Ishikawa (cell line): ENCODE measurements around the gene ZNF416.
A peak's percentile ranks its signal among the peaks of the same experiment; 100 is the strongest.

Experiments used
- CEBPB ChIP-seq: IDR thresholded peaks from 2 replicates; pipeline ENCODE4 v1.6.1; 2012
- EGR1 ChIP-seq: IDR thresholded peaks from 2 replicates; pipeline ENCODE4 v1.6.1; 2012
- EP300 ChIP-seq: IDR thresholded peaks from 2 replicates; pipeline ENCODE4 v1.6.1; 2012; ENCODE audit warnings: borderline replicate concordance
- NFIC ChIP-seq: IDR thresholded peaks from 2 replicates; pipeline ENCODE4 v1.6.1; 2012
- RAD21 ChIP-seq: IDR thresholded peaks from 2 replicates; pipeline ENCODE4 v1.6.1; 2012; ENCODE audit warnings: low read depth
- TAF1 ChIP-seq: IDR thresholded peaks from 2 replicates; pipeline ENCODE4 v1.6.1; 2012; ENCODE audit warnings: low read depth, mild to moderate bottlenecking
- TCF12 ChIP-seq: IDR thresholded peaks from 2 replicates; pipeline ENCODE4 v1.6.1; 2012; ENCODE audit warnings: low read depth
- TEAD4 ChIP-seq: IDR thresholded peaks from 2 replicates; pipeline ENCODE4 v1.6.1; 2012
- YY1 ChIP-seq: IDR thresholded peaks from 2 replicates; pipeline ENCODE4 v1.6.1; 2012; ENCODE audit warnings: low read depth
- TF ChIP-seq, protein P1 (sequence below): IDR thresholded peaks from 2 replicates; pipeline ENCODE4 v1.6.1; 2012; ENCODE audit warnings: low read depth, mild to moderate bottlenecking
- TF ChIP-seq, protein P2 (sequence below): IDR thresholded peaks from 2 replicates; pipeline ENCODE4 v1.6.1; 2012

DNA sequence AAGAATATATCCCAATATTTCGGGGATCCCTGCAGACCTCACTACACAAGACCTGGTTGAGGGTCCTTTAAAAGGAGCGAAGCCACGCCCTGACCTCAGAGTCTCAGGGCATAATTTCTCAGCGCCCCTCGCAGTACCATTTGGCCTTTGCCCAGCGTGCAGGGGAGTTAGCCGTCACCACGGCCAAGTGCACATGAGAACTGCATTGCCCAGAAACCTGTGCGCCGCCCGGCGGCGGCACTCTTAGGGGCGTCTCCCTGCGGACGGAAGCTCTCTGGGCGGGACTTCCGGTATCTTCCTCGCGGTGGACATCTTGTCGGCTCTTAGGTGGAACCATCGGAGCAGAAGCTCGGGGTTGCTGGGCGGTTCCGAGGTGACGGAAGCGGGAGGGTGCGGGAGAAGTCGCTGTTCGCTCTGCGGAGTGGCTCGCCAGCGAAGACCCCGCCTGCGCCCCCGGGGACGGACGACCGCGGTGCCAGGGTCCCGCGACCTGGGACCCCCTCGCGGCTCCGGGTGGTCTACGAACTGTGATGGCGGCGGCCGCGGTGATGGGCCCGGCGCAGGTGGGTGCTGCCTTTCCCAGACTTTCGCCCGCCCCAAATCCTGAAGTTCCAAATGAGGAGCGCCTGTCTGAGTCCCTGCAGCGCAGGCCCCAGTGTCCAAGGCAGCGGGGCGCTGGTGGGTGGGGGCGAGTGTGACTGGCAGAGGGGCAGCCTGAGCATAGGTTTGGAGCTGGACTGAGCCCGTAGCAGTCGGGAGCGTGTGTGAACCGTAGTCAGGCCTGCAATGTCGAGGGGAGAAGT lies 35.4 kb upstream of the ZNF416 start, which contains the start of gene ZNF134:
- no peak for TF ChIP-seq EP300
- no peak for TF ChIP-seq RAD21
- TF ChIP-seq EGR1 = 0 out of 2 replicates have a peak, but pooled peaks have one; percentile 18
- TF ChIP-seq, protein P1, sequence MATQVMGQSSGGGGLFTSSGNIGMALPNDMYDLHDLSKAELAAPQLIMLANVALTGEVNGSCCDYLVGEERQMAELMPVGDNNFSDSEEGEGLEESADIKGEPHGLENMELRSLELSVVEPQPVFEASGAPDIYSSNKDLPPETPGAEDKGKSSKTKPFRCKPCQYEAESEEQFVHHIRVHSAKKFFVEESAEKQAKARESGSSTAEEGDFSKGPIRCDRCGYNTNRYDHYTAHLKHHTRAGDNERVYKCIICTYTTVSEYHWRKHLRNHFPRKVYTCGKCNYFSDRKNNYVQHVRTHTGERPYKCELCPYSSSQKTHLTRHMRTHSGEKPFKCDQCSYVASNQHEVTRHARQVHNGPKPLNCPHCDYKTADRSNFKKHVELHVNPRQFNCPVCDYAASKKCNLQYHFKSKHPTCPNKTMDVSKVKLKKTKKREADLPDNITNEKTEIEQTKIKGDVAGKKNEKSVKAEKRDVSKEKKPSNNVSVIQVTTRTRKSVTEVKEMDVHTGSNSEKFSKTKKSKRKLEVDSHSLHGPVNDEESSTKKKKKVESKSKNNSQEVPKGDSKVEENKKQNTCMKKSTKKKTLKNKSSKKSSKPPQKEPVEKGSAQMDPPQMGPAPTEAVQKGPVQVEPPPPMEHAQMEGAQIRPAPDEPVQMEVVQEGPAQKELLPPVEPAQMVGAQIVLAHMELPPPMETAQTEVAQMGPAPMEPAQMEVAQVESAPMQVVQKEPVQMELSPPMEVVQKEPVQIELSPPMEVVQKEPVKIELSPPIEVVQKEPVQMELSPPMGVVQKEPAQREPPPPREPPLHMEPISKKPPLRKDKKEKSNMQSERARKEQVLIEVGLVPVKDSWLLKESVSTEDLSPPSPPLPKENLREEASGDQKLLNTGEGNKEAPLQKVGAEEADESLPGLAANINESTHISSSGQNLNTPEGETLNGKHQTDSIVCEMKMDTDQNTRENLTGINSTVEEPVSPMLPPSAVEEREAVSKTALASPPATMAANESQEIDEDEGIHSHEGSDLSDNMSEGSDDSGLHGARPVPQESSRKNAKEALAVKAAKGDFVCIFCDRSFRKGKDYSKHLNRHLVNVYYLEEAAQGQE = no peak
- peak; percentile 25; the same call in 1 of the 2 replicates for TF ChIP-seq NFIC
- TF ChIP-seq, protein P2, sequence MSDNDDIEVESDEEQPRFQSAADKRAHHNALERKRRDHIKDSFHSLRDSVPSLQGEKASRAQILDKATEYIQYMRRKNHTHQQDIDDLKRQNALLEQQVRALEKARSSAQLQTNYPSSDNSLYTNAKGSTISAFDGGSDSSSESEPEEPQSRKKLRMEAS = peak; percentile 45; the same call in 1 of the 2 replicates
- TF ChIP-seq CEBPB = no peak
- peak; percentile 68 for TF ChIP-seq TAF1
- peak; percentile 88 for TF ChIP-seq YY1
- 0 out of 2 replicates have a peak, but pooled peaks have one; percentile 17 for TF ChIP-seq TEAD4
- 0 out of 2 replicates have a peak, but pooled peaks have one; percentile 30 for TF ChIP-seq TCF12
